Measurements from ENCODE around the gene CHL1. TPM values are rescaled to one million over a fixed set of nuclear protein-coding genes. Genes with fewer than 3 reads are reported as not detected.

CHL1 gene
- total RNA-seq, 2 donors from 2014 or later = 6.1 to 10.5 TPM

GRCh38 chr3:352599-352998 is 156.0 kb downstream of the CHL1 start:
- intact Hi-C loops (cut with DNase I) = no loop called here
- Histone ChIP-seq H3K27ac (no peak overlapping the region), H3K36me3 (no peaks in the 10 kb centered on the region), H3K9me3 (no peaks in the 10 kb centered on the region), H3K4me1 (replicated peaks) (peaks cover 6% of the 10 kb centered on the region), H3K4me3 (no peak overlapping the region), H3K27me3 (replicated peaks; ENCODE audit: insufficient read depth) (no peaks in the 10 kb centered on the region)
- WGBS = 82% methylated on average over 1 of the region's 1 CpG
- no peak for TF ChIP-seq POLR2A (IDR thresholded peaks at IDR 0.05)
- TF ChIP-seq, protein P1, sequence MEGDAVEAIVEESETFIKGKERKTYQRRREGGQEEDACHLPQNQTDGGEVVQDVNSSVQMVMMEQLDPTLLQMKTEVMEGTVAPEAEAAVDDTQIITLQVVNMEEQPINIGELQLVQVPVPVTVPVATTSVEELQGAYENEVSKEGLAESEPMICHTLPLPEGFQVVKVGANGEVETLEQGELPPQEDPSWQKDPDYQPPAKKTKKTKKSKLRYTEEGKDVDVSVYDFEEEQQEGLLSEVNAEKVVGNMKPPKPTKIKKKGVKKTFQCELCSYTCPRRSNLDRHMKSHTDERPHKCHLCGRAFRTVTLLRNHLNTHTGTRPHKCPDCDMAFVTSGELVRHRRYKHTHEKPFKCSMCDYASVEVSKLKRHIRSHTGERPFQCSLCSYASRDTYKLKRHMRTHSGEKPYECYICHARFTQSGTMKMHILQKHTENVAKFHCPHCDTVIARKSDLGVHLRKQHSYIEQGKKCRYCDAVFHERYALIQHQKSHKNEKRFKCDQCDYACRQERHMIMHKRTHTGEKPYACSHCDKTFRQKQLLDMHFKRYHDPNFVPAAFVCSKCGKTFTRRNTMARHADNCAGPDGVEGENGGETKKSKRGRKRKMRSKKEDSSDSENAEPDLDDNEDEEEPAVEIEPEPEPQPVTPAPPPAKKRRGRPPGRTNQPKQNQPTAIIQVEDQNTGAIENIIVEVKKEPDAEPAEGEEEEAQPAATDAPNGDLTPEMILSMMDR (IDR thresholded peaks at IDR 0.05) = no peak
- TF ChIP-seq POLR2AphosphoS5 (IDR thresholded peaks at IDR 0.05) = no peak
- no peak for DNase-seq (ENCODE audit: low spot score)

- Histone ChIP-seq H3K4me3 (no peak overlapping the region), H3K27ac (no peak overlapping the region), H3K4me1 (replicated peaks) (peaks cover 9% of the 10 kb centered on the region), H3K36me3 (no peaks in the 10 kb centered on the region), H3K9me3 (no peaks in the 10 kb centered on the region), H3K27me3 (replicated peaks; ENCODE audit: insufficient read depth) (no peaks in the 10 kb centered on the region)
- no peak for TF ChIP-seq POLR2AphosphoS5 (IDR thresholded peaks at IDR 0.05)
- TF ChIP-seq, protein P1 (IDR thresholded peaks at IDR 0.05) = no peak
- TF ChIP-seq POLR2A (IDR thresholded peaks at IDR 0.05) = no peak
- DNase-seq (ENCODE audit: low spot score) = no peak
- intact Hi-C loops (cut with DNase I) = no loop called here
- WGBS = 87% methylated on average over 3 of the region's 3 CpGs
These were observed 156.7 kb downstream of the CHL1 start for GRCh38 chr3:353191-353739.

DNA sequence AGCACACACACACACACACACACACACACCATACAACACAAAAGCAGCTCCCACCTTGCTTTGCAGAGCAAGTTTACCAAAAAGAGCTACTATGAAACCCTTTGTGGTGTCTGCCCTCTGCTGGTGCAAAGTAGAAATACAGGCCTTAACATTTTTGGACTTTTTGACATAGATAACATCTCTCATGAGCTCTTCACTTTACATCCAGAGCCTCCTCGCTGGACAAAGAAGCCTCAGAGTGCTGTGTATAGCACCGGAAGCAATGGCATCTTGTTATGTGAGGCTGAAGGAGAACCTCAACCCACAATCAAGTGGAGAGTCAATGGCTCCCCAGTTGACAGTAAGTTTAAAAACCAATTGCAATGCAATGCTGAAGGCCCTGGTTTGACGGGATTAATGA is 157.9 kb downstream of the CHL1 start:
- TF ChIP-seq POLR2A (IDR thresholded peaks at IDR 0.05) (no peak), POLR2AphosphoS5 (IDR thresholded peaks at IDR 0.05) (peak; percentile 10)
- TF ChIP-seq, protein P1 (IDR thresholded peaks at IDR 0.05) = peak in 3 of 4 experiments; percentile 54 to 77 (median 62)
- no peak overlapping the region for H3K4me3 ChIP-seq
- DNase-seq (ENCODE audit: low spot score) = peak; percentile 29
- no peak overlapping the region for H3K27ac ChIP-seq
- intact Hi-C loops (cut with DNase I) = no loop called here
- no peaks in the 10 kb centered on the region for H3K27me3 ChIP-seq (replicated peaks; ENCODE audit: insufficient read depth)
- peaks cover 9% of the 10 kb centered on the region for H3K4me1 ChIP-seq (replicated peaks)
- 24% methylated on average over 3 of the region's 3 CpGs for WGBS
- no peaks in the 10 kb centered on the region for H3K9me3 ChIP-seq
- no peaks in the 10 kb centered on the region for H3K36me3 ChIP-seq

GRCh38 chr3:355622-356021 is 159.1 kb downstream of the CHL1 start:
- 29% methylated on average over 8 of the region's 8 CpGs for WGBS
- H3K9me3 ChIP-seq = no peaks in the 10 kb centered on the region
- TF ChIP-seq POLR2A (IDR thresholded peaks at IDR 0.05) (no peak), POLR2AphosphoS5 (IDR thresholded peaks at IDR 0.05) (peak; percentile 30)
- TF ChIP-seq, protein P1 (IDR thresholded peaks at IDR 0.05) = no peak
- no peak overlapping the region for H3K27ac ChIP-seq
- peaks cover 9% of the 10 kb centered on the region for H3K4me1 ChIP-seq (replicated peaks)
- intact Hi-C loops (cut with DNase I) = no loop called here
- no peaks in the 10 kb centered on the region for H3K36me3 ChIP-seq
- H3K4me3 ChIP-seq = no peak overlapping the region
- H3K27me3 ChIP-seq (replicated peaks; ENCODE audit: insufficient read depth) = no peaks in the 10 kb centered on the region
- DNase-seq (ENCODE audit: low spot score) = peak; percentile 27

- Histone ChIP-seq H3K36me3 (no peaks in the 10 kb centered on the region), H3K4me1 (replicated peaks) (peaks cover 9% of the 10 kb centered on the region), H3K9me3 (no peaks in the 10 kb centered on the region), H3K4me3 (no peak overlapping the region), H3K27ac (no peak overlapping the region), H3K27me3 (replicated peaks; ENCODE audit: insufficient read depth) (no peaks in the 10 kb centered on the region)
- intact Hi-C loops (cut with DNase I) = no loop called here
- DNase-seq (ENCODE audit: low spot score) = peak; percentile 83
- 10% methylated on average over 4 of the region's 4 CpGs for WGBS
- TF ChIP-seq POLR2AphosphoS5 (IDR thresholded peaks at IDR 0.05) (peak; percentile 84), POLR2A (IDR thresholded peaks at IDR 0.05) (no peak)
- TF ChIP-seq, protein P1 (IDR thresholded peaks at IDR 0.05) = peak in 1 of 4 experiments; percentile 9
These were observed 160.4 kb downstream of the CHL1 start for GRCh38 chr3:356952-357351.

Measured in prostate gland (tissue), 2 donors.